ENCODE data around the gene ZNF14.
"Not testable (repeated sequence)": the region's sequence is repeated elsewhere in the genome, so short reads cannot be mapped to it uniquely, and the experiment has no call there.

The ZNF14 gene

DNA sequence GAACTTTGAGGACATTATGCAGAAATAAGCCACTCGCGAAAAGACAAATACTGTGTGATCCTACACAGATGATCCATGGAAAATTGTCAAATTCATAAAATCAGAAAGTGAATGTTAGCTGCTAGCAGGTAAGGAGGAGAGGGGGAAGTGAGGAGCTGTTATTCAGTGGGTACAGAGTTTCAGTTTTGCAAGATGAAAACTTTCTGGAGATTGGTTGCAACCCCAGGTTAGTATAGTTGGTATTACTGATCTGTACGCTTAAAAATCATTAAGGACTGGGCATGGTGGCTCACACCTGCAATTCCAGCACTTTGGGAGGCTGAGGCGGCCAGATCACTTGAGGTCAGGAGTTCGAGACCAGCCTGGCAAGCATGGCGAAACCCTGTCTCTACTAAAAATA, 46.3 kb downstream of the ZNF14 start:
- DNase-seq = no peak

DNA sequence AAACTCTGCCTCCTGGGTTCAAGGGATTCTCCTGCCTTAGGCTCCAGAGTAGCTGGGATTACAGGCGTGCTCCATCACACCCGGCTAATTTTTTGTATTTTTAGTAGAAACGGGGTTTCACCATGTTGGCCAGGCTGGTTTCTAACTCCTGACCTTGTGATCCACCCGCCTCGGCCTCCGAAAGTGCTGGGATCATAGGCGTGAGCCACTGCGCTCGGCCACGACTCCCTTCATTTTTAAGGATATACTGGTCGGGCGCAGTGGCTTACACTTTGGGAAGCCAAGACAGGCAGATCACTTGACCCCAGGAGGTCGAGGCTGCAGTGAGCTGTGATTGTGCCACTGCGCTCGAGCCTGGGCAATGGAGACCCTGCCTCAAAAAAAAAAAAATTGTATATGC, 46.8 kb downstream of the ZNF14 start:
- DNase-seq = not testable (repeated sequence)

GRCh38 chr19:19679176-19680073, 53.5 kb downstream of the ZNF14 start:
- no peak for DNase-seq

- no peak for DNase-seq
Observed at GRCh38 chr19:19677579-19677978, 55.3 kb downstream of the ZNF14 start.

- DNase-seq = no peak
Observed at GRCh38 chr19:19674315-19674714, 58.6 kb downstream of the ZNF14 start.

- DNase-seq = no peak
Observed at GRCh38 chr19:19672816-19673215, 60.1 kb downstream of the ZNF14 start.

- no peak for DNase-seq
Observed at GRCh38 chr19:19670070-19670551, 62.8 kb downstream of the ZNF14 start.

DNA sequence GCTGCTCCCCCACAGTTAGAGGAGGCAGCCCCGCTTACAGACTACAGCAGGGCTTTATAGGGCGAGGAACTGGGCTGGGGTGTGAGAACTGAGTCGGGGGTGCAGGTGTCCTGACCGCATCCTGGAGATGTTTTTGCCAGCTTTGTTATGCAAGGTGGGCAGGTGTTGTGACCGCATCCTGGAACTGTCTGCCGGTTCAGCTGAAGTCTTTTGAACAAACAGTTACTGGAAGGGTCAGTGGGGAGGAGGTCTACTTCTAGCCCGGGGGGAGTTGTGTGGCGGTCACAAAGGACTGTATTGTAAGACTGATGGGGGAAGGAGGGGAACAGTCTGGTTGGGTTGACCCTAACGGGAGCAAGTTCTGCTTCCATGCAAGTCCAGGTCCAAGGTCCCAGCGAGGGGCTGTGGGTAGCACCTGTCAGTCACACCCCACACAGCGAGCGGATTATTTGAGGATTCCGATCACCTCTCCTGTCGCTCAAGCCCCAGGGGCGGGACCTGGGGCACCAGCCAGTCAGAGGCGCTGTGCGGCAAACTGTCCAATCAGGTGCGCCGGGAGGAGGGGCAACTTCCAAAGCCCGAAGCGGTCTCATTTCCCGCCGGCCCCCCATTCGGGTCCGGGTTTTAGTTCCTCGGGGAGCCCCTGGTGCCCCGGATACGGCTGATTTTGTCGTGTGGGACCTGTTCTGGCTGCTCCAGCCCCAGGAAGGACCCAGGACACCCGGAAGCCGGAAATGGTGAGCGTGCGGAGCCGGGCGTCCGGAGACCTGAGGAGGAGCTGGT, 64.5 kb downstream of the ZNF14 start, which contains the start of gene ZNF101:
Gene ZNF101 (plus strand): TSS at position 610 of the 783 bp plus-strand sequence. CDS start 125 bp downstream, at position 735.
- peak; percentile 71 for DNase-seq

- not testable (repeated sequence) for DNase-seq
Observed at GRCh38 chr19:19665420-19665948, 67.4 kb downstream of the ZNF14 start.

- DNase-seq = peak; percentile 94
Observed at GRCh38 chr19:19663256-19664120, 69.4 kb downstream of the ZNF14 start, which contains the start of gene ATP13A1. Gene ATP13A1 (minus strand): TSS chr19:19663676. CDS start chr19:19663666, 10 bp downstream.

- DNase-seq = no peak
Observed at GRCh38 chr19:19662871-19663255, 70.0 kb downstream of the ZNF14 start.

DNA sequence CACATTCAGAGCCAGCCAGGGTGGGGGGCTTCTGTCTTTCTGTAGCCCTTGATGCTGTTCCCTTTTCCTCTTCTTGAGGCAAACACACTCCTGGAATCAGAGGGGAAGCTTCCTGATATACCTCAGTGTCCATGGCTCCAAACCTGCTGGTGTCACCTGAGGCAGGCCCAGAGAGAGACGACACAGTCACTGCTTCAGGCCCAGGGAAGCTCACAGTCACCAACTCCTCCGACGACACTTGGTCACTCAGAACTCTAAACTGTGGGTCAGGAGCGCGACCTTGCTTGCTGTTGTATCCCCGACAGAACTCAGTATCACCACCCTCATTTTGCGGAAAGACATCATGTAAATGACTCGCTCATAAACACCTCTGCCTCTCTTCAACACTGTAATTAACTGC, 70.6 kb downstream of the ZNF14 start:
- DNase-seq = no peak

GRCh38 chr19:19661675-19662251, 71.1 kb downstream of the ZNF14 start:
- DNase-seq = no peak

GRCh38 chr19:19661141-19661674, 71.7 kb downstream of the ZNF14 start:
- no peak for DNase-seq
